HepG2 (cell line): ENCODE measurements around the gene SYT8. TPM values are rescaled to one million over a fixed set of nuclear protein-coding genes. Genes with fewer than 3 reads are reported as not detected.

Experiments
- ARNTL ChIP-seq: sonication (generic); formaldehyde crosslinking; IDR thresholded peaks from 2 replicates; pipeline ENCODE4 v1.4.0; 2020; ENCODE audit warnings: mild to moderate bottlenecking, missing genetic modification reagents
- EZH2 ChIP-seq: conservative IDR thresholded peaks from 2 replicates; pipeline ENCODE4 v1.6.1; 2012; ENCODE audit warnings: mild to moderate bottlenecking, low read depth, low read length, moderate library complexity
- FOXJ3 ChIP-seq: sonication (generic); formaldehyde crosslinking; IDR thresholded peaks from 2 replicates; pipeline ENCODE4 v1.4.0; 2020; ENCODE audit warnings: missing genetic modification reagents, mild to moderate bottlenecking, borderline replicate concordance
- HOXA7 ChIP-seq: sonication (generic); formaldehyde crosslinking; IDR thresholded peaks from 2 replicates; pipeline ENCODE4 v1.8.1; 2022; ENCODE audit warnings: mild to moderate bottlenecking, missing genetic modification reagents, moderate library complexity
- ISX ChIP-seq: sonication (generic); formaldehyde crosslinking; conservative IDR thresholded peaks from 2 replicates; pipeline ENCODE4 v1.5.0; 2020; ENCODE audit warnings: missing genetic modification reagents
- POGZ ChIP-seq: sonication (generic); formaldehyde crosslinking; IDR thresholded peaks from 2 replicates; pipeline ENCODE4 v1.4.0; 2020; ENCODE audit warnings: mild to moderate bottlenecking, missing genetic modification reagents
- SAP130 ChIP-seq: IDR thresholded peaks from 2 replicates; pipeline ENCODE4 v1.6.1; 2016; ENCODE audit warnings: low read depth
- SMAD9 ChIP-seq: sonication (generic); formaldehyde crosslinking; IDR thresholded peaks from 2 replicates; pipeline ENCODE4 v1.5.1; 2020; ENCODE audit warnings: mild to moderate bottlenecking, missing genetic modification reagents
- TBX2 ChIP-seq: sonication (generic); formaldehyde crosslinking; IDR thresholded peaks from 2 replicates; pipeline ENCODE4 v1.5.0; 2020; ENCODE audit warnings: missing genetic modification reagents, mild to moderate bottlenecking, borderline replicate concordance
- TCF12 ChIP-seq, 2 experiments: fragments of 450-650 bp in 1 of 2; sonication (generic) in 1 of 2; formaldehyde crosslinking in 1 of 2; IDR thresholded peaks; 2 replicates each; pipeline versions ENCODE4 v1.6.1 to v1.8.0; 2017 to 2022; ENCODE audit warnings: antibody characterized with exemption in 1 of 2, mild to moderate bottlenecking in 1 of 2, missing genetic modification reagents in 1 of 2, moderate library complexity in 1 of 2
- ZNF543 ChIP-seq: sonication (generic); formaldehyde crosslinking; IDR thresholded peaks from 2 replicates; pipeline ENCODE4 v1.4.0; 2020; ENCODE audit warnings: mild to moderate bottlenecking, missing genetic modification reagents
- ZSCAN12 ChIP-seq: sonication (generic); formaldehyde crosslinking; IDR thresholded peaks from 2 replicates; pipeline ENCODE4 v1.9.0; 2021; ENCODE audit warnings: mild to moderate bottlenecking, missing genetic modification reagents
- polyA plus RNA-seq, 8 experiments: library from polyadenylated mRNA; depleted of rRNA in 3 of 8; stranded (reverse) in 7 of 8; unstranded in 1 of 8; fragments of >200 nt; fragmentation: Illumina TruSeq in 4 of 8; extraction: Trizol in 4 of 8; gene quantifications; 2 replicates each; pipeline versions ENCODE4 v1.2.1 to v1.2.3, GENCODE V29; 2011 to 2016; ENCODE audit warnings: low read depth in 4 of 8, missing spikeins in 1 of 8, mixed read lengths in 1 of 8; ENCODE audit not compliant: insufficient read depth in 1 of 8
- total RNA-seq, 5 experiments: library from RNA; depleted of rRNA; stranded (reverse); fragments of >200 nt; fragmentation: Illumina TruSeq; extraction: Trizol; gene quantifications; 2 replicates each; pipeline ENCODE4 v1.2.3, GENCODE V29; 2016; ENCODE audit warnings: low read depth in 1 of 5
- TF ChIP-seq, protein P1 (sequence below): sonication (generic); formaldehyde crosslinking; conservative IDR thresholded peaks from 2 replicates; pipeline ENCODE4 v1.4.0; 2020; ENCODE audit warnings: mild to moderate bottlenecking, missing genetic modification reagents, moderate library complexity
- TF ChIP-seq, protein P2 (sequence below): sonication (generic); IDR thresholded peaks from 2 replicates; pipeline ENCODE4 v1.6.1; 2016; ENCODE audit warnings: low read depth, borderline replicate concordance
- TF ChIP-seq, protein P3 (sequence below): sonication (generic); formaldehyde crosslinking; IDR thresholded peaks from 2 replicates; pipeline ENCODE4 v1.4.0; 2020; ENCODE audit warnings: missing genetic modification reagents
- TF ChIP-seq, protein P4 (sequence below): sonication (generic); formaldehyde crosslinking; conservative IDR thresholded peaks from 2 replicates; pipeline ENCODE4 v1.8.1; 2023; ENCODE audit warnings: missing genetic modification reagents
- TF ChIP-seq, protein P5 (sequence below): sonication (generic); formaldehyde crosslinking; IDR thresholded peaks from 2 replicates; pipeline ENCODE4 v1.4.0; 2020; ENCODE audit warnings: missing genetic modification reagents
- TF ChIP-seq, protein P6 (sequence below), 2 experiments: sonication (generic) in 1 of 2; formaldehyde crosslinking in 1 of 2; IDR thresholded peaks; 2 replicates each; pipeline versions ENCODE4 v1.4.0 to v1.6.1; 2018 to 2020; ENCODE audit warnings: missing genetic modification reagents in 2 of 2, borderline replicate concordance in 1 of 2, low read depth in 1 of 2, mild to moderate bottlenecking in 1 of 2, missing biosample characterization in 1 of 2

The SYT8 gene
- total and polyA plus RNA-seq, 2 of the 13 experiments (the other 11 are each of a cell fraction or from before 2014, with no cell fraction given) = 0.60 to 2.3 TPM

DNA sequence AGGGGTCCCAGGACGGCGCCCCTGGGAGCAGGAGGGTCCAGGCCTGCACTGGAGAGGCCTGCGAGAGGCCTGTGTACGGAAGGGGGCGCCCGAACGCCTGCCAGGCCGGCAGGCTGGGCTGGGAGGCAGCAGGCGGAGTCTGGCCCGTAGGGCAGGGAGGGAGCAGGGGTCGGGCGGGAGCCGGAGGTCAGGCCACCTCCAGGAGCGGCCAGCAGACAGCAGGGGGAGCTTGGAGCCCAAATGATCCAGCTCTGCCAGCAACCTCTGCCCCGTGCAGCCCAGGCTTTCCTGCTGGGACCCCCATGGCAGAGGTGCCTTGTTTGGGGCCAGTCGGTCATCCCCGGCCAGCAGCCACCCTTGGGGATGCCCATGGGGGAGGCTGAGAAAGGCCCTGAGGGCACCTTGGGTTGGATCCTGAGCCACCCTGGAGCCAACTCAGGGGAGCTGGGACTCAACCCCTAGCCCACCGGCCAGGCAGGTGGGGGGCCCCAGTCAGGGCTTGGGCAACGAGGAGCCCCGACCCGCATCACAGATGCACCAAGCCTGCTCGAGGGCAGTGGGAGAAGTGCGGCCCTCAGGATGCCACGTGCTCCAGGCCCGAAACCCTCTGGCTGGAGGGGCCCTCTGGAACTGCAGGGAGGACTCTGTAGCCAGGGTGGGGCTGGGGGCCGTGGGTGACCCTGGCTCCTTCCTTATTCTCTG is 9.6 kb upstream of the SYT8 start (continued):
- TF ChIP-seq, protein P1, sequence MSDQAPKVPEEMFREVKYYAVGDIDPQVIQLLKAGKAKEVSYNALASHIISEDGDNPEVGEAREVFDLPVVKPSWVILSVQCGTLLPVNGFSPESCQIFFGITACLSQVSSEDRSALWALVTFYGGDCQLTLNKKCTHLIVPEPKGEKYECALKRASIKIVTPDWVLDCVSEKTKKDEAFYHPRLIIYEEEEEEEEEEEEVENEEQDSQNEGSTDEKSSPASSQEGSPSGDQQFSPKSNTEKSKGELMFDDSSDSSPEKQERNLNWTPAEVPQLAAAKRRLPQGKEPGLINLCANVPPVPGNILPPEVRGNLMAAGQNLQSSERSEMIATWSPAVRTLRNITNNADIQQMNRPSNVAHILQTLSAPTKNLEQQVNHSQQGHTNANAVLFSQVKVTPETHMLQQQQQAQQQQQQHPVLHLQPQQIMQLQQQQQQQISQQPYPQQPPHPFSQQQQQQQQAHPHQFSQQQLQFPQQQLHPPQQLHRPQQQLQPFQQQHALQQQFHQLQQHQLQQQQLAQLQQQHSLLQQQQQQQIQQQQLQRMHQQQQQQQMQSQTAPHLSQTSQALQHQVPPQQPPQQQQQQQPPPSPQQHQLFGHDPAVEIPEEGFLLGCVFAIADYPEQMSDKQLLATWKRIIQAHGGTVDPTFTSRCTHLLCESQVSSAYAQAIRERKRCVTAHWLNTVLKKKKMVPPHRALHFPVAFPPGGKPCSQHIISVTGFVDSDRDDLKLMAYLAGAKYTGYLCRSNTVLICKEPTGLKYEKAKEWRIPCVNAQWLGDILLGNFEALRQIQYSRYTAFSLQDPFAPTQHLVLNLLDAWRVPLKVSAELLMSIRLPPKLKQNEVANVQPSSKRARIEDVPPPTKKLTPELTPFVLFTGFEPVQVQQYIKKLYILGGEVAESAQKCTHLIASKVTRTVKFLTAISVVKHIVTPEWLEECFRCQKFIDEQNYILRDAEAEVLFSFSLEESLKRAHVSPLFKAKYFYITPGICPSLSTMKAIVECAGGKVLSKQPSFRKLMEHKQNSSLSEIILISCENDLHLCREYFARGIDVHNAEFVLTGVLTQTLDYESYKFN (CRISPR knock-in tag) = peak; percentile 34; the same call in 1 of the 2 replicates
- TF ChIP-seq TBX2 (CRISPR knock-in tag) (peak; percentile 75; the same call in 1 of the 2 replicates), ISX (CRISPR knock-in tag) (no peak), POGZ (CRISPR knock-in tag) (peak; percentile 55; the same call in 1 of the 2 replicates), ZSCAN12 (peak; percentile 71; the same call in 1 of the 2 replicates), TCF12 (IDR thresholded peaks at IDR 0.05) (no peak), TCF12 (CRISPR knock-in tag; IDR thresholded peaks at IDR 0.05) (no peak), ARNTL (CRISPR knock-in tag) (peak; percentile 60), HOXA7 (CRISPR knock-in tag) (no peak), SMAD9 (CRISPR knock-in tag) (no peak), ZNF543 (CRISPR knock-in tag) (0 out of 2 replicates have a peak, but pooled peaks have one; percentile 61), FOXJ3 (0 out of 2 replicates have a peak, but pooled peaks have one; percentile 35), SAP130 (peak; percentile 41; the same call in 1 of the 2 replicates), EZH2 (no peak)
- TF ChIP-seq, protein P2, sequence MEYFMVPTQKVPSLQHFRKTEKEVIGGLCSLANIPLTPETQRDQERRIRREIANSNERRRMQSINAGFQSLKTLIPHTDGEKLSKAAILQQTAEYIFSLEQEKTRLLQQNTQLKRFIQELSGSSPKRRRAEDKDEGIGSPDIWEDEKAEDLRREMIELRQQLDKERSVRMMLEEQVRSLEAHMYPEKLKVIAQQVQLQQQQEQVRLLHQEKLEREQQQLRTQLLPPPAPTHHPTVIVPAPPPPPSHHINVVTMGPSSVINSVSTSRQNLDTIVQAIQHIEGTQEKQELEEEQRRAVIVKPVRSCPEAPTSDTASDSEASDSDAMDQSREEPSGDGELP = no peak
- TF ChIP-seq, protein P3, sequence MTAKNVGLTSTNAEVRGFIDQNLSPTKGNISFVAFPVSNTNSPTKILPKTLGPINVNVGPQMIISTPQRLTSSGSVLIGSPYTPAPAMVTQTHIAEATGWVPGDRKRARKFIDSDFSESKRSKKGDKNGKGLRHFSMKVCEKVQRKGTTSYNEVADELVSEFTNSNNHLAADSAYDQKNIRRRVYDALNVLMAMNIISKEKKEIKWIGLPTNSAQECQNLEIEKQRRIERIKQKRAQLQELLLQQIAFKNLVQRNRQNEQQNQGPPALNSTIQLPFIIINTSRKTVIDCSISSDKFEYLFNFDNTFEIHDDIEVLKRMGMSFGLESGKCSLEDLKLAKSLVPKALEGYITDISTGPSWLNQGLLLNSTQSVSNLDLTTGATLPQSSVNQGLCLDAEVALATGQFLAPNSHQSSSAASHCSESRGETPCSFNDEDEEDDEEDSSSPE (CRISPR knock-in tag) = peak; percentile 56; the same call in 1 of the 2 replicates
- TF ChIP-seq, protein P4, sequence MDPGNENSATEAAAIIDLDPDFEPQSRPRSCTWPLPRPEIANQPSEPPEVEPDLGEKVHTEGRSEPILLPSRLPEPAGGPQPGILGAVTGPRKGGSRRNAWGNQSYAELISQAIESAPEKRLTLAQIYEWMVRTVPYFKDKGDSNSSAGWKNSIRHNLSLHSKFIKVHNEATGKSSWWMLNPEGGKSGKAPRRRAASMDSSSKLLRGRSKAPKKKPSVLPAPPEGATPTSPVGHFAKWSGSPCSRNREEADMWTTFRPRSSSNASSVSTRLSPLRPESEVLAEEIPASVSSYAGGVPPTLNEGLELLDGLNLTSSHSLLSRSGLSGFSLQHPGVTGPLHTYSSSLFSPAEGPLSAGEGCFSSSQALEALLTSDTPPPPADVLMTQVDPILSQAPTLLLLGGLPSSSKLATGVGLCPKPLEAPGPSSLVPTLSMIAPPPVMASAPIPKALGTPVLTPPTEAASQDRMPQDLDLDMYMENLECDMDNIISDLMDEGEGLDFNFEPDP (CRISPR knock-in tag) = no peak
- TF ChIP-seq, protein P5, sequence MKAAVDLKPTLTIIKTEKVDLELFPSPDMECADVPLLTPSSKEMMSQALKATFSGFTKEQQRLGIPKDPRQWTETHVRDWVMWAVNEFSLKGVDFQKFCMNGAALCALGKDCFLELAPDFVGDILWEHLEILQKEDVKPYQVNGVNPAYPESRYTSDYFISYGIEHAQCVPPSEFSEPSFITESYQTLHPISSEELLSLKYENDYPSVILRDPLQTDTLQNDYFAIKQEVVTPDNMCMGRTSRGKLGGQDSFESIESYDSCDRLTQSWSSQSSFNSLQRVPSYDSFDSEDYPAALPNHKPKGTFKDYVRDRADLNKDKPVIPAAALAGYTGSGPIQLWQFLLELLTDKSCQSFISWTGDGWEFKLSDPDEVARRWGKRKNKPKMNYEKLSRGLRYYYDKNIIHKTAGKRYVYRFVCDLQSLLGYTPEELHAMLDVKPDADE (CRISPR knock-in tag) = 0 out of 2 replicates have a peak, but pooled peaks have one; percentile 64
- TF ChIP-seq, protein P6, sequence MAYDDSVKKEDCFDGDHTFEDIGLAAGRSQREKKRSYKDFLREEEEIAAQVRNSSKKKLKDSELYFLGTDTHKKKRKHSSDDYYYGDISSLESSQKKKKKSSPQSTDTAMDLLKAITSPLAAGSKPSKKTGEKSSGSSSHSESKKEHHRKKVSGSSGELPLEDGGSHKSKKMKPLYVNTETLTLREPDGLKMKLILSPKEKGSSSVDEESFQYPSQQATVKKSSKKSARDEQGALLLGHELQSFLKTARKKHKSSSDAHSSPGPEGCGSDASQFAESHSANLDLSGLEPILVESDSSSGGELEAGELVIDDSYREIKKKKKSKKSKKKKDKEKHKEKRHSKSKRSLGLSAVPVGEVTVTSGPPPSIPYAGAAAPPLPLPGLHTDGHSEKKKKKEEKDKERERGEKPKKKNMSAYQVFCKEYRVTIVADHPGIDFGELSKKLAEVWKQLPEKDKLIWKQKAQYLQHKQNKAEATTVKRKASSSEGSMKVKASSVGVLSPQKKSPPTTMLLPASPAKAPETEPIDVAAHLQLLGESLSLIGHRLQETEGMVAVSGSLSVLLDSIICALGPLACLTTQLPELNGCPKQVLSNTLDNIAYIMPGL (CRISPR knock-in tag; IDR thresholded peaks at IDR 0.05; ENCODE audit: borderline replicate concordance in 1 of 2, low read depth in 1 of 2) = peak; percentile 91 to 95
